Large intestine (tissue), 12 donors: ENCODE data around the gene KCNC4. TPM values are rescaled to one million over a fixed set of nuclear protein-coding genes. Genes with fewer than 3 reads are reported as not detected.

Experiments
- DNase-seq, 2 donors: peaks; one replicate each; pipeline versions ENCODE4 v3.0.0 to v3.0.0-alpha.2; 2013
- H3K27ac ChIP-seq: one replicate; pipeline ENCODE4 v1.5.1; 2013; ENCODE audit warnings: low read length
- H3K27me3 ChIP-seq: 2 replicates; pipeline ENCODE4 v1.6.1; 2013; ENCODE audit warnings: low read length; ENCODE audit not compliant: control insufficient read depth, insufficient read depth
- H3K36me3 ChIP-seq: 2 replicates; pipeline ENCODE4 v1.6.1; 2013; ENCODE audit warnings: low read length; ENCODE audit not compliant: control insufficient read depth, insufficient read depth
- H3K4me1 ChIP-seq: one replicate; pipeline ENCODE4 v1.6.1; 2013; ENCODE audit warnings: low read length; ENCODE audit not compliant: control insufficient read depth, insufficient read depth
- H3K4me3 ChIP-seq: one replicate; pipeline ENCODE4 v1.5.1; 2013; ENCODE audit warnings: low read length
- H3K9me3 ChIP-seq: one replicate; pipeline ENCODE4 v1.6.1; 2013; ENCODE audit warnings: mild to moderate bottlenecking, low read depth, low read length, moderate library complexity; ENCODE audit not compliant: control insufficient read depth
- WGBS: methylation state at CpG from one replicate; pipeline ENCODE4 v1.1.5; 2013; ENCODE audit warnings: low lambda C conversion rate; ENCODE audit not compliant: insufficient coverage; 5-methylcytosine and 5-hydroxymethylcytosine counted together
- long read RNA-seq, 11 donors: transcript quantifications; one replicate each; lab custom pipeline, GENCODE V29; 2026
- polyA plus RNA-seq: library from polyadenylated mRNA; unstranded; fragments of 120-200 nt; gene quantifications from one replicate; pipeline ENCODE4 v1.2.1, GENCODE V29; 2013

The KCNC4 gene
- 3.5 TPM for polyA plus RNA-seq
- long read RNA-seq, donor 1 = 0 reads
- long read RNA-seq, donor 2 = 0 reads
- long read RNA-seq, donor 3 = 0 reads
- long read RNA-seq, donor 4 = 0 reads
- long read RNA-seq, donor 5 = 0 reads
- long read RNA-seq, donor 6, partial matches to known transcripts = 0 of 1 reads
- long read RNA-seq, donor 6, other reads (novel, unspliced or antisense) = 0 of 1 reads
- long read RNA-seq, donor 7 = 0 reads
- long read RNA-seq, donor 8, full-length matches to known transcripts = 1 of 1 reads
- long read RNA-seq, donor 8, partial matches to known transcripts = 0 of 1 reads
- long read RNA-seq, donor 8, other reads (novel, unspliced or antisense) = 0 of 1 reads
- long read RNA-seq, donor 9 = 0 reads
- long read RNA-seq, donor 10, full-length matches to known transcripts = 1 of 1 reads
- long read RNA-seq, donor 10, partial matches to known transcripts = 0 of 1 reads
- long read RNA-seq, donor 10, other reads (novel, unspliced or antisense) = 0 of 1 reads
- long read RNA-seq, donor 11 = 0 reads

DNA sequence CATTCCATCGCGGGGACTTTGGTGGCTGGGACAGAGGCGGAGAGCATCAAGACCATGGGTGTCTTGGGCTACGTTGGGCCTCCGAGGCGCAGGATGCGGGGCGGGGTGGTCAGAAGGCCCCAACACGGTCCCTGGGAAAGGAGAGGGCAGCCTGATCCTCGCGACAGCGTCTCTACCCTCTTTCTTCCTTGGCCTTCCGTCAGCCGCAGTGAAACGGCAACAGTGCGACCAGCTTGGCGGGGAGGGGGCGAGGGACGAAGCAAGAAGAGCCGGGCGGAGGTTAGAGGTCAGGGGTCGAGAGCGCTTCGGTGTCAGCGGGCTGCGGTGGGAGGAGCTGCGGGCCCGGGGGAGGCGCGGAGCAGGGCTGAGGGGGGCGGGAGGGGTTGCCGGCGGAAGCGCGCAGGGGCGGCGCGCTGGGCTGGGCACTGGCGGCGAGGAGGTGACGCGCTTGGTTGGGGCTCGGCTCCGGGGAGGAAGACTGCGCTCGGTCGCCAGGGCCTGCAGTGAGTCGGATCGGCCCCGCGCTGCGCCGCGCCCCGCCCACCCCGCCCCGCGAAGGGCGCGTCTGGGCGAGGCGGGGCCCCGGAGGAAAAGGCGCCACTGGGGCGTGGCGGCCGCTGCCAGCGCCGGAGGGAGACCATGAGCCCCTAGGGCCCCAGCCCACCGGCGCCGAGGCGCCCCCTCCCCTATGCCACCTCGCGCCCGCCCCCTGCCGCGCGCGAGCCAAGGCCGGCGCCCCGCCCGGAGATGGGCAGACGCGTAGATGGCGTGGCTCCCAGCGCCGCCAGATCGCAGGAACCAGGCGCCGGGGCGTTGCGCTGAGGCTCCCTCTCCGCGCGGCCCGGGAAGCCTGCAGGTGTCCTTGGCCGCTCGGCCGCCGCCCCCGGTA, at the start of gene KCNC4:
Gene KCNC4, plus strand, starts transcription at position 600 of the 889 bp plus-strand sequence. CDS start 1,186 bp downstream, outside the sequence.
- peaks cover 51% of the 10 kb centered on the region for H3K27me3 ChIP-seq
- peak within 1 kb of the TSS; percentile 49 for H3K4me3 ChIP-seq
- H3K4me1 ChIP-seq = peaks cover 5% of the 10 kb centered on the region
- peaks cover 7% of the 10 kb centered on the region for H3K9me3 ChIP-seq
- DNase-seq = peak; percentile 68 to 84
- H3K36me3 ChIP-seq = no peaks in the 10 kb centered on the region
- WGBS = no CpG with 5 or more reads among the region's 103 CpGs
- peak within 1 kb of the TSS; percentile 31 for H3K27ac ChIP-seq

DNA sequence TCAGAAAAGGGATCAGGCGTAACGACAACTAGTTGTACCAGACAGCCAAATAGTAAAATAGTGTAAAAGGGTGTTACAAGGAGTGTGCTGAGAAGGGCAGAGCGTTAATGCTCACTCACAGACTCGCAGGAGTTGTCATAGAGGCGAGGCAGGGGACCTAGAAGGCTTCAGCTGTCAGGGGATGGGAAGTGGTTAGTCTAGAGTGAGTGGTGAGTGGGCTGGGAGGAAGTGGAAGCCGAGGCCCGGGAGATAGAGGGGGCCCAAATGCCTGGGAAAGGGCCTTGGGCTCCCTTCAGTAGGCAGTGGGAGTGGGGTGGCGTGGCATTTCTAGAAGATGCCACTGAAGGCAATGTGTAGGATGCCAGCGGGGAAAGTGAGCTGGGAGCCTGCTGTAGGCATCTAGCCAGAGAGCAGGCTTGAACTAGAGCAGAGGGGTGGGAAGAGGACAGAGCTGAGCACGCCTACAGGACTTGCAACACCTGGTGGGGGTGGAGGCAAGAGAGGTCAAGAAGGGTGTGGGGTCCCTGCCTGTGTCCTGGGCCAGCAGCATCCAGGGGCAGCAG, 49.5 kb upstream of the KCNC4 start:
- WGBS = 94% methylated on average over 3 of the region's 10 CpGs
- Histone ChIP-seq H3K4me3 (no peak overlapping the region), H3K9me3 (no peaks in the 10 kb centered on the region), H3K4me1 (no peaks in the 10 kb centered on the region), H3K27me3 (peaks cover 5% of the 10 kb centered on the region), H3K27ac (no peak overlapping the region), H3K36me3 (no peaks in the 10 kb centered on the region)
- no peak for DNase-seq

GRCh38 chr1:110161165-110161564, 48.9 kb upstream of the KCNC4 start:
- no peak for DNase-seq
- Histone ChIP-seq H3K4me1 (no peaks in the 10 kb centered on the region), H3K9me3 (no peaks in the 10 kb centered on the region), H3K4me3 (no peak overlapping the region), H3K27ac (no peak overlapping the region), H3K27me3 (peaks cover 8% of the 10 kb centered on the region), H3K36me3 (no peaks in the 10 kb centered on the region)
- WGBS = 100% methylated on average over 1 of the region's 3 CpGs

- H3K36me3 ChIP-seq = no peaks in the 10 kb centered on the region
- WGBS = no CpG with 5 or more reads among the region's 11 CpGs
- no peaks in the 10 kb centered on the region for H3K9me3 ChIP-seq
- DNase-seq = no peak
- peaks cover 8% of the 10 kb centered on the region for H3K27me3 ChIP-seq
- H3K4me3 ChIP-seq = no peak overlapping the region
- H3K4me1 ChIP-seq = no peaks in the 10 kb centered on the region
- no peak overlapping the region for H3K27ac ChIP-seq
These were observed 48.3 kb upstream of the KCNC4 start for GRCh38 chr1:110161849-110162248.

GRCh38 chr1:110163591-110163990, 46.5 kb upstream of the KCNC4 start:
- peaks cover 8% of the 10 kb centered on the region for H3K27me3 ChIP-seq
- H3K4me3 ChIP-seq = no peak overlapping the region
- 44% methylated on average over 3 of the region's 7 CpGs for WGBS
- H3K27ac ChIP-seq = no peak overlapping the region
- H3K4me1 ChIP-seq = no peaks in the 10 kb centered on the region
- no peaks in the 10 kb centered on the region for H3K36me3 ChIP-seq
- DNase-seq = no peak
- H3K9me3 ChIP-seq = no peaks in the 10 kb centered on the region

- 88% methylated on average over 1 of the region's 10 CpGs for WGBS
- H3K4me1 ChIP-seq = no peaks in the 10 kb centered on the region
- no peaks in the 10 kb centered on the region for H3K9me3 ChIP-seq
- H3K4me3 ChIP-seq = no peak overlapping the region
- H3K27ac ChIP-seq = no peak overlapping the region
- H3K27me3 ChIP-seq = peaks cover 8% of the 10 kb centered on the region
- H3K36me3 ChIP-seq = no peaks in the 10 kb centered on the region
- no peak for DNase-seq
These were observed 45.3 kb upstream of the KCNC4 start for GRCh38 chr1:110164725-110165350.

- Histone ChIP-seq H3K36me3 (no peaks in the 10 kb centered on the region), H3K27me3 (peaks cover 8% of the 10 kb centered on the region), H3K27ac (no peak overlapping the region), H3K4me3 (no peak overlapping the region), H3K9me3 (no peaks in the 10 kb centered on the region), H3K4me1 (no peaks in the 10 kb centered on the region)
- 72% methylated on average over 2 of the region's 6 CpGs for WGBS
- no peak for DNase-seq
These were observed 44.3 kb upstream of the KCNC4 start for GRCh38 chr1:110165761-110166231.

- Histone ChIP-seq H3K27ac (no peak overlapping the region), H3K4me1 (no peaks in the 10 kb centered on the region), H3K9me3 (no peaks in the 10 kb centered on the region), H3K4me3 (no peak overlapping the region), H3K27me3 (peaks cover 11% of the 10 kb centered on the region), H3K36me3 (no peaks in the 10 kb centered on the region)
- WGBS = no CpG with 5 or more reads among the region's 11 CpGs
- DNase-seq = no peak
These were observed 43.3 kb upstream of the KCNC4 start for GRCh38 chr1:110166861-110167260.

GRCh38 chr1:110170766-110171733, 39.1 kb upstream of the KCNC4 start:
- Histone ChIP-seq H3K4me1 (no peaks in the 10 kb centered on the region), H3K36me3 (no peaks in the 10 kb centered on the region), H3K4me3 (no peak overlapping the region), H3K27ac (no peak overlapping the region), H3K9me3 (no peaks in the 10 kb centered on the region), H3K27me3 (peaks cover 20% of the 10 kb centered on the region)
- WGBS = no CpG with 5 or more reads among the region's 13 CpGs
- peak in 1 of 2 donors; percentile 8 for DNase-seq
